ENCODE measurements around the gene PRICKLE1.
A peak's percentile ranks its signal among the peaks of the same experiment; 100 is the strongest.

Gene PRICKLE1

DNA sequence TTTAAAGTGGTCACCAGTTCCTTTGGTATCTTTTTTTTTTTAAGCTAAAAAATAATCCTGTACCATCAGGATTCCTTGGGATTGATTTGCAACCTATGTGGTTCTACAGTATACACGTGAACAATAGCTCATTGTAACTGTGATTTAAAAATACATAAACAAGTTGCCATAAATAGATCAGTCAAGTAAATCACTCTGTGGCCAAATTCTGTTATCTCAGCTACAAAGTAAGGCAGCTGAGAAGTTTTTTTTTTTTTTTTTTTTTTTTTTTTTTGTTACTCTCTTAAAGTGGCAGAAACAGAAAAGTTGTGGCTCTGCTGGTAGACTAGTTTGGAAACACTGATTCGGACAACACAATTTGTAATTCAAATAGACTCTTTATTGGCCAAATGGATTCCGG lies 104.5 kb downstream of the PRICKLE1 start:
- H3K27me3 ChIP-seq (ENCODE audit: control insufficient read depth, insufficient read depth, low read length) = no peaks in the 10 kb centered on the region

DNA sequence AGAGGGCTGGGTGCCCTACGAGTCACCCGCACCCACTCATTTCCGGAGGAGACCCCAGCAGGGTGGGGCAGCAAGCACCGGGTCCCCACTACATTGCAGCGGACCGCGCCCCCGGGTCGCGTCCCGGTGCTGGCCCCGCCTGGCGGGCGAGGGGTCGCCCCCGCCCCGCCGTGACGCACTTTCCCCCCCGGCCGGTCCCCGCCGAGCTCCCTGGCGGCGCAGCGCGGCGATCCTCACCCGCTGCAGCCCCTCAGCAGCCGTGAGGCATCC lies 106.1 kb downstream of the PRICKLE1 start:
- H3K9ac ChIP-seq (ENCODE audit: low read depth, low read length) = peak overlapping the region; percentile 82
- peaks cover 16% of the 10 kb centered on the region for H3K4me1 ChIP-seq (ENCODE audit: control insufficient read depth, insufficient read depth, low read length)
- no peaks in the 10 kb centered on the region for H3K27me3 ChIP-seq (ENCODE audit: control insufficient read depth, insufficient read depth, low read length)
- peak overlapping the region; percentile 98 for H3K4me2 ChIP-seq (ENCODE audit: low read length)
- no peaks in the 10 kb centered on the region for H3K36me3 ChIP-seq (ENCODE audit: insufficient read depth, low read length)
- peak overlapping the region; percentile 95 for H3K4me3 ChIP-seq (ENCODE audit: low read length)
- no peaks in the 10 kb centered on the region for H3K9me3 ChIP-seq (replicated peaks; ENCODE audit: low read length)

More for the DNA sequence above, 104.5 kb downstream of the PRICKLE1 start:
- Histone ChIP-seq H3K9me3 (replicated peaks; ENCODE audit: low read length) (no peaks in the 10 kb centered on the region), H3K9ac (ENCODE audit: low read depth, low read length) (no peak overlapping the region), H3K36me3 (ENCODE audit: insufficient read depth, low read length) (no peaks in the 10 kb centered on the region), H3K4me3 (ENCODE audit: low read length) (no peak overlapping the region), H3K4me1 (ENCODE audit: control insufficient read depth, insufficient read depth, low read length) (peaks cover 16% of the 10 kb centered on the region), H3K4me2 (ENCODE audit: low read length) (no peak overlapping the region)

- Histone ChIP-seq H3K4me2 (ENCODE audit: low read length) (peak overlapping the region; percentile 98), H3K4me1 (ENCODE audit: control insufficient read depth, insufficient read depth, low read length) (peaks cover 16% of the 10 kb centered on the region), H3K27me3 (ENCODE audit: control insufficient read depth, insufficient read depth, low read length) (no peaks in the 10 kb centered on the region), H3K36me3 (ENCODE audit: insufficient read depth, low read length) (no peaks in the 10 kb centered on the region), H3K4me3 (ENCODE audit: low read length) (peak overlapping the region; percentile 95), H3K9ac (ENCODE audit: low read depth, low read length) (peak overlapping the region; percentile 82), H3K9me3 (replicated peaks; ENCODE audit: low read length) (no peaks in the 10 kb centered on the region)
Measured at GRCh38 chr12:42482748-42483520, 106.6 kb downstream of the PRICKLE1 start.

- Histone ChIP-seq H3K4me3 (ENCODE audit: low read length) (peak overlapping the region; percentile 95), H3K9ac (ENCODE audit: low read depth, low read length) (peak overlapping the region; percentile 82), H3K9me3 (replicated peaks; ENCODE audit: low read length) (no peaks in the 10 kb centered on the region), H3K27me3 (ENCODE audit: control insufficient read depth, insufficient read depth, low read length) (no peaks in the 10 kb centered on the region), H3K4me2 (ENCODE audit: low read length) (peak overlapping the region; percentile 98), H3K36me3 (ENCODE audit: insufficient read depth, low read length) (no peaks in the 10 kb centered on the region), H3K4me1 (ENCODE audit: control insufficient read depth, insufficient read depth, low read length) (peaks cover 16% of the 10 kb centered on the region)
Measured at GRCh38 chr12:42482041-42482747, 107.4 kb downstream of the PRICKLE1 start.

- no peak overlapping the region for H3K4me2 ChIP-seq (ENCODE audit: low read length)
- no peak overlapping the region for H3K4me3 ChIP-seq (ENCODE audit: low read length)
- no peaks in the 10 kb centered on the region for H3K27me3 ChIP-seq (ENCODE audit: control insufficient read depth, insufficient read depth, low read length)
- peaks cover 16% of the 10 kb centered on the region for H3K4me1 ChIP-seq (ENCODE audit: control insufficient read depth, insufficient read depth, low read length)
- no peaks in the 10 kb centered on the region for H3K9me3 ChIP-seq (replicated peaks; ENCODE audit: low read length)
- H3K36me3 ChIP-seq (ENCODE audit: insufficient read depth, low read length) = no peaks in the 10 kb centered on the region
- H3K9ac ChIP-seq (ENCODE audit: low read depth, low read length) = no peak overlapping the region
Measured at GRCh38 chr12:42481368-42481767, 108.2 kb downstream of the PRICKLE1 start.

- H3K9me3 ChIP-seq (replicated peaks; ENCODE audit: low read length) = no peaks in the 10 kb centered on the region
- H3K36me3 ChIP-seq (ENCODE audit: insufficient read depth, low read length) = no peaks in the 10 kb centered on the region
- H3K4me1 ChIP-seq (ENCODE audit: control insufficient read depth, insufficient read depth, low read length) = peaks cover 25% of the 10 kb centered on the region
- no peak overlapping the region for H3K4me2 ChIP-seq (ENCODE audit: low read length)
- H3K9ac ChIP-seq (ENCODE audit: low read depth, low read length) = no peak overlapping the region
- H3K4me3 ChIP-seq (ENCODE audit: low read length) = no peak overlapping the region
- H3K27me3 ChIP-seq (ENCODE audit: control insufficient read depth, insufficient read depth, low read length) = no peaks in the 10 kb centered on the region
Measured at GRCh38 chr12:42477941-42478340, 111.6 kb downstream of the PRICKLE1 start.

DNA sequence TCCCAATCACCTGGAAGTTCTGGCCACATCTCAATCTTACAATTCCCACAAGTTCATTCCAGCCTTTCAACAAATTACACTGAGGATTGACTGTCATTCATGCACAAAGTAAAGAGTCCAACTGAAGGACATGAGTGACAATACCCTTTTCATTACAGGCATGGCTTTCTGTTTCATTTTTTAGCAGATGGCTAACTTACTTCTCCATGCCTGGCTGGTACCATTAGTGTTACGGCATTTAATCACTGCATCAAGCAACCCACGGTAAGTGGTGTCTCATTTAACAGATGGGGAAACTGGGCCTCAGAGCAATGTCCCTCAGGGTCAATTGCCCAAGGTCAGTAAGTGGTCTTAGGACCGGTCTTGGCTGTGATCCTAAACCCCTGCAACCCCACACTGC lies 114.4 kb downstream of the PRICKLE1 start:
- Histone ChIP-seq H3K9ac (ENCODE audit: low read depth, low read length) (no peak overlapping the region), H3K4me1 (ENCODE audit: control insufficient read depth, insufficient read depth, low read length) (peaks cover 18% of the 10 kb centered on the region), H3K9me3 (replicated peaks; ENCODE audit: low read length) (no peaks in the 10 kb centered on the region), H3K4me3 (ENCODE audit: low read length) (no peak overlapping the region), H3K36me3 (ENCODE audit: insufficient read depth, low read length) (no peaks in the 10 kb centered on the region), H3K27me3 (ENCODE audit: control insufficient read depth, insufficient read depth, low read length) (no peaks in the 10 kb centered on the region), H3K4me2 (ENCODE audit: low read length) (no peak overlapping the region)

DNA sequence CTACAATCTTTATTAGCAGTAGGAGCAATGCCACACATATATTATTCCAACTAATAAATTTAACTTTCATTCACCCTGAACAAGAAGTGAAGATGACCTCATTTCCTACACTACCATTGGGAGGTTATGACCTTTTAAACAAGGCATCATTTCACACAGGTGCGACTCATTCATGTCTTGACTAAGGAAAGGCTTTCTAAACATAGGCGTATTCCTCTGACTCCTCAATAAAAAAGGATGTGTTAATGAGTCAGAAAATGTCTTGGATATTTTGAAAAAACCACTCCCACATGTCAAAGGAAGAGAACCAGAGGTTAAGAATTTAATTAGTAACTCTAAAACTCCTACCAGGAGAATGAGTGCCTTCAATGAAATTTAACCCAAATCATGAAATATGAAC lies 115.2 kb downstream of the PRICKLE1 start:
- no peak overlapping the region for H3K4me3 ChIP-seq (ENCODE audit: low read length)
- H3K4me2 ChIP-seq (ENCODE audit: low read length) = no peak overlapping the region
- H3K4me1 ChIP-seq (ENCODE audit: control insufficient read depth, insufficient read depth, low read length) = peaks cover 18% of the 10 kb centered on the region
- H3K36me3 ChIP-seq (ENCODE audit: insufficient read depth, low read length) = peaks cover 2% of the 10 kb centered on the region
- H3K27me3 ChIP-seq (ENCODE audit: control insufficient read depth, insufficient read depth, low read length) = no peaks in the 10 kb centered on the region
- no peaks in the 10 kb centered on the region for H3K9me3 ChIP-seq (replicated peaks; ENCODE audit: low read length)
- no peak overlapping the region for H3K9ac ChIP-seq (ENCODE audit: low read depth, low read length)

DNA sequence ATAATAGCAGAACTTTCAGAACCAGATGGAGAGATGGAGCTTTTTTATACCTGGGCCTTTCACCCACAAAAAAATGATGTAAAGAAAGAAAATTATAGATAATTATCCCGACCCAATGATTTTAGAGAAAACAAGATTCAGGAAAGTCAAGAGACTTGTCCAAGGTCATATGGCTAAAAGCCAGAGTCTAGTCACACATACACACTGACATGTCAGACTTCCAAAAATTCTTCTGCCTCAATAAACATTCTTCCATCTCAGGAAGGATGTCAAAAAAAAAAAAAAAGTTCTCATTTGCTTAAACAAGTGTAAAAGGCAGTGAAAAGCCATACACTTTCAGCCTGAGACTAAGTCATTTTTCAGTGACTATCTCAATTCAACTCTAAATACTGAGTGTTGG lies 116.0 kb downstream of the PRICKLE1 start:
- peaks cover 10% of the 10 kb centered on the region for H3K36me3 ChIP-seq (ENCODE audit: insufficient read depth, low read length)
- no peak overlapping the region for H3K4me2 ChIP-seq (ENCODE audit: low read length)

DNA sequence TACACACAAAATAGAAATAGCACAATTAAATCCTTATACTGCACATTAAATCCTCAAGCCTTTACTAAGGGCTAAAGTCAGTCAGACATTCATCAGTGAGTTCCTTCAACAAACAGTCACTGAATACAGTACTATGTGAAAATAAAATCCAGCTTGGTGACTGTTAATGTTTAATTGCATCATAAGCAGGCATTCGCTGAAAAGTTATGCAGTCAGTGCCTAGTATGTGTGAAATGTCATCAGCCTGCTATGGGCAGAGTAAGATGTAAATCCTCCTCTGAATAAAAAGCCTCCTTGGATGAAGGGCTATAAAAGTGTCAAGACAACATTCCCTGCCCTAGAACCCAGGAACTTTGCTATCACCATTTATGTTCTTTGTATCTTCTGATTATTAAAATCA lies 116.4 kb downstream of the PRICKLE1 start:
- H3K27me3 ChIP-seq (ENCODE audit: control insufficient read depth, insufficient read depth, low read length) = no peaks in the 10 kb centered on the region

More for the DNA sequence above, 116.0 kb downstream of the PRICKLE1 start:
- Histone ChIP-seq H3K9ac (ENCODE audit: low read depth, low read length) (no peak overlapping the region), H3K27me3 (ENCODE audit: control insufficient read depth, insufficient read depth, low read length) (no peaks in the 10 kb centered on the region), H3K4me3 (ENCODE audit: low read length) (no peak overlapping the region), H3K4me1 (ENCODE audit: control insufficient read depth, insufficient read depth, low read length) (peaks cover 18% of the 10 kb centered on the region), H3K9me3 (replicated peaks; ENCODE audit: low read length) (no peaks in the 10 kb centered on the region)

DNA sequence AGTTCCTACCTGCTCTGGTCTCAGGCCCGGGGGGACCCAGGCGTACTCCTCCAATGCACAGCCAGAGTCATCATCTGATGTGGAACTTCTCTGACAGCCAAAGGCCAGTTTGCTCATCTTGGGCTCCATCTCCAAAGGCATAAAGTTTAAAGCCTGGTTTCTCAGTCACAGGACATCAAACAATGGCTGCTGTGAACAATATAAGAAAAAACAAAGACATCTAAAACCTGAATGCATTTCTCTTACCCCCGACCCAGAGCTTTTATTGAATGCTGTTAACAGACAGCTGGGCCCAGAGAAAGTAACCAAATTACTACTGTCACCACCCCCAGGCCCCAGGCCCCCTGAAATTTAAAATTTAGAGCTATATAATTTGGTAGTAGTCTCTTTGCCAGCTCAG lies 117.2 kb downstream of the PRICKLE1 start:
- Histone ChIP-seq H3K4me1 (ENCODE audit: control insufficient read depth, insufficient read depth, low read length) (peaks cover 18% of the 10 kb centered on the region), H3K36me3 (ENCODE audit: insufficient read depth, low read length) (peaks cover 16% of the 10 kb centered on the region), H3K9me3 (replicated peaks; ENCODE audit: low read length) (no peaks in the 10 kb centered on the region), H3K4me2 (ENCODE audit: low read length) (no peak overlapping the region), H3K9ac (ENCODE audit: low read depth, low read length) (peak overlapping the region; percentile 13), H3K4me3 (ENCODE audit: low read length) (no peak overlapping the region), H3K27me3 (ENCODE audit: control insufficient read depth, insufficient read depth, low read length) (no peaks in the 10 kb centered on the region)

More for the DNA sequence above, 116.4 kb downstream of the PRICKLE1 start:
- peaks cover 18% of the 10 kb centered on the region for H3K4me1 ChIP-seq (ENCODE audit: control insufficient read depth, insufficient read depth, low read length)
- H3K36me3 ChIP-seq (ENCODE audit: insufficient read depth, low read length) = peaks cover 14% of the 10 kb centered on the region
- H3K4me3 ChIP-seq (ENCODE audit: low read length) = no peak overlapping the region
- H3K9me3 ChIP-seq (replicated peaks; ENCODE audit: low read length) = no peaks in the 10 kb centered on the region
- peak overlapping the region; percentile 13 for H3K9ac ChIP-seq (ENCODE audit: low read depth, low read length)
- no peak overlapping the region for H3K4me2 ChIP-seq (ENCODE audit: low read length)

Measured in skeletal muscle satellite cell (primary cell).